Bronchial epithelial cell (primary cell): ENCODE measurements around the gene PHF20. TPM values are rescaled to one million over a fixed set of nuclear protein-coding genes. Genes with fewer than 3 reads are reported as not detected.
"Not testable (repeated sequence)": the region's sequence is repeated elsewhere in the genome, so short reads cannot be mapped to it uniquely, and the experiment has no call there.

Experiments used
- DNase-seq: peaks from one replicate; pipeline ENCODE4 v3.0.0-alpha.2; 2010; ENCODE audit warnings: low read depth
- FAIRE-seq: peaks from 2 replicates; lab custom pipeline; 2011; peaks lifted over from hg19 to GRCh38; lab: Jason Lieb, UNC
- H3K27me3 ChIP-seq: 2 replicates; pipeline ENCODE4 v1.5.1; 2011; ENCODE audit warnings: low read length; ENCODE audit not compliant: control insufficient read depth, insufficient read depth
- H3K36me3 ChIP-seq: 2 replicates; pipeline ENCODE4 v1.5.1; 2011; ENCODE audit warnings: low read length; ENCODE audit not compliant: control insufficient read depth, insufficient read depth
- H3K4me3 ChIP-seq: 2 replicates; pipeline ENCODE4 v1.5.1; 2011; ENCODE audit warnings: mild to moderate bottlenecking, low read depth, low read length, control low read depth
- CTCF ChIP-seq: IDR thresholded peaks from 2 replicates; pipeline ENCODE4 v1.5.1; 2011; ENCODE audit warnings: mild to moderate bottlenecking, moderate library complexity, low read length, control low read depth, inconsistent platforms; ENCODE audit not compliant: insufficient read depth, severe bottlenecking
- total RNA-seq: library from RNA; depleted of rRNA; stranded (reverse); fragments of >200 nt; gene quantifications from 2 replicates; pipeline ENCODE4 v1.2.1, GENCODE V29; 2014

The PHF20 gene
- total RNA-seq, 1 donor from 2014 or later, result 24.0 TPM

GRCh38 chr20:35953387-35954199 lies 181.8 kb downstream of the PHF20 start:
- no peak for FAIRE-seq
- TF ChIP-seq CTCF, result no peak
- Histone ChIP-seq H3K4me3 (peak overlapping the region; percentile 85), H3K36me3 (no peaks in the 10 kb centered on the region), H3K27me3 (no peaks in the 10 kb centered on the region)
- DNase-seq, result peak; percentile 19

GRCh38 chr20:35954200-35954906 lies 182.5 kb downstream of the PHF20 start, which contains the start of gene SCAND1:
SCAND1 (minus strand) TSS chr20:35954502; CDS start chr20:35954284, 218 bp downstream.
- Histone ChIP-seq H3K4me3 (peak within 1 kb of the TSS; percentile 85), H3K27me3 (no peaks in the 10 kb centered on the region), H3K36me3 (no peaks in the 10 kb centered on the region)
- peak; percentile 100 for TF ChIP-seq CTCF
- no peak for FAIRE-seq
- DNase-seq, result peak; percentile 95

GRCh38 chr20:35954907-35955251 lies 183.1 kb downstream of the PHF20 start:
- Histone ChIP-seq H3K36me3 (no peaks in the 10 kb centered on the region), H3K4me3 (peak overlapping the region; percentile 85), H3K27me3 (no peaks in the 10 kb centered on the region)
- FAIRE-seq (no peak), DNase-seq (peak; percentile 44)
- no peak for TF ChIP-seq CTCF

- Histone ChIP-seq H3K36me3 (no peaks in the 10 kb centered on the region), H3K4me3 (no peak overlapping the region), H3K27me3 (no peaks in the 10 kb centered on the region)
- no peak for TF ChIP-seq CTCF
- DNase-seq (peak; percentile 23), FAIRE-seq (no peak)
Measured at GRCh38 chr20:35956616-35957015, 184.8 kb downstream of the PHF20 start.

- not testable (repeated sequence) for H3K27me3 ChIP-seq, FAIRE-seq, DNase-seq, H3K36me3 ChIP-seq, H3K4me3 ChIP-seq
Measured at GRCh38 chr20:35959291-35959690, 187.5 kb downstream of the PHF20 start.

- no peak for TF ChIP-seq CTCF
- Histone ChIP-seq H3K27me3 (no peaks in the 10 kb centered on the region), H3K4me3 (no peak overlapping the region), H3K36me3 (no peaks in the 10 kb centered on the region)
- FAIRE-seq (no peak), DNase-seq (no peak)
Measured at GRCh38 chr20:35963878-35964277, 192.1 kb downstream of the PHF20 start.
